Measurements from ENCODE around the gene BAHCC1. TPM values are rescaled to one million over a fixed set of nuclear protein-coding genes. Genes with fewer than 3 reads are reported as not detected.

The BAHCC1 gene
- total RNA-seq, 1 donor from 2014 or later: 9.9 TPM

- DNase-seq (ENCODE audit: missing footprints) (no peak), ATAC-seq (no peak)
- intact Hi-C loops (cut with DNase I): no loop called here
These were observed 82.9 kb downstream of the BAHCC1 start for GRCh38 chr17:81478119-81478518.

- DNase-seq (ENCODE audit: missing footprints): no peak
- ATAC-seq: no peak
These were observed 84.2 kb downstream of the BAHCC1 start for GRCh38 chr17:81479175-81480071.

GRCh38 chr17:81480140-81481072 lies 85.1 kb downstream of the BAHCC1 start:
- DNase-seq (ENCODE audit: missing footprints): no peak
- no peak for ATAC-seq

More at GRCh38 chr17:81479175-81480071, 84.2 kb downstream of the BAHCC1 start:
- intact Hi-C loops (cut with DNase I): loop anchor here (2.0 to 5.0 kb wide), 2 partner anchors 75 to 182 kb away; partner anchors contain the start of gene SLC38A10

GRCh38 chr17:81481073-81481799 lies 86.0 kb downstream of the BAHCC1 start:
- ATAC-seq: peak; percentile 80
- peak; percentile 84 for DNase-seq (ENCODE audit: missing footprints)
- intact Hi-C loops (cut with DNase I): loop anchor here (2.0 to 5.0 kb wide), 2 partner anchors 76 to 184 kb away; partner anchors contain the start of gene SLC38A10

More at GRCh38 chr17:81480140-81481072, 85.1 kb downstream of the BAHCC1 start:
- intact Hi-C loops (cut with DNase I): loop anchor here (2.0 to 5.0 kb wide), 2 partner anchors 76 to 183 kb away; partner anchors contain the start of gene SLC38A10

DNA sequence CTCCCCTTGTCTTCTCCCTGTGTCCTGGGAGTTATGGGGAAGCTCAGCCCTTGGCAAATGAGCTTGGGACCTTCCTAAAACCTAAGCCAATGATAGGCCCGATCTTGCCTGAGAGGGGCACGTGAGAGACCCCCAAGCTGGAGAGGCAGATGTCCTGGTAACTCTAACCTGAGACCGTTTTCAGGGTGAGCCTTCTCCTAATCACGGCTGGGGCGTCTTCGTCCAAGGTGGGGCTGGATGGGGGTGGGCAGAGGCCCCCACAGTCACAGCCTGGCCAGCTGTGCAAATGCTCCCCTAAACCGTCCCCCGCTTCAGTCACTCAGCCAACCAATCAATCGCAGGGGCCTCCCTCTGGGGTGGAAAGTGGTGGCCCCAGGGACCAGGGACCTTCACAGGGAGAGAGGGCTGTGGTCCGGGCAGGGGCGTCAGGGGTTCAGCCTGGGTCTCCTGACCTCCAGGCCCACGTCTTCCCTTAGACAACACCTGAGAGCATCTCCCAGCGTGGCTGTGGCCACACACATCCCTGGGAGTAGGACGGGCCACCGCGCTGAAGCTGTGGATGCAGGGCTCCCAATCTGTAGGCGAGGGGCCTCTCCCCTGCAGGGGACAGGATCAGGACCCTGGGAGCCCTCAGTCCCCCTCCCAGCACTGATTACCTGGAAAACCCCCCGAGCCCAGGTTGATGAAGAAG lies 86.7 kb downstream of the BAHCC1 start:
- no peak for ATAC-seq
- no peak for DNase-seq (ENCODE audit: missing footprints)
- intact Hi-C loops (cut with DNase I): loop anchor here (2.0 to 5.0 kb wide), 3 partner anchors 77 to 185 kb away; partner anchors contain the start of genes BAHCC1 and SLC38A10

DNA sequence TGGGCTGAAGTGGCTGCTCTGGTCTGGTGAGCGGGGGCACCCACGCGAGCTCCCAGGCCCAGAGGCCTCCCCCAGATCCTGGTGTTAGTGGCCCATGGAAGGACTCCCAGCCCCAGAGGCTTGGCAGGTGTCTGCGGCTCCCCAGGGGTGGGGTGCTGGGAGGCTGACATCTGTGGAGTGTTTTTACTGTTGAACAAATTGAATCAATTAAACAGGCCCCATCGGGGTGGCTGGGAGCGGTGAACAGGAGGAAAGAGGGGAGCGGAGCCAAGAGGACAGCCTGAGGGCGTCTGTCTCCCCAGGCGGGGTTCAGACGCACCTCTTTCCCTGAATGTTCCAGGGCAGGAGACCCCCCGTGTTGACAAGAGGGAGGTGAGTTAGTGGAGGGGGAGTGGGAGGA lies 87.4 kb downstream of the BAHCC1 start:
- DNase-seq (ENCODE audit: missing footprints) (no peak), ATAC-seq (no peak)
- intact Hi-C loops (cut with DNase I): loop anchor here (2.0 to 5.0 kb wide), 2 partner anchors 88 to 185 kb away; partner anchors contain the start of genes BAHCC1 and SLC38A10

DNA sequence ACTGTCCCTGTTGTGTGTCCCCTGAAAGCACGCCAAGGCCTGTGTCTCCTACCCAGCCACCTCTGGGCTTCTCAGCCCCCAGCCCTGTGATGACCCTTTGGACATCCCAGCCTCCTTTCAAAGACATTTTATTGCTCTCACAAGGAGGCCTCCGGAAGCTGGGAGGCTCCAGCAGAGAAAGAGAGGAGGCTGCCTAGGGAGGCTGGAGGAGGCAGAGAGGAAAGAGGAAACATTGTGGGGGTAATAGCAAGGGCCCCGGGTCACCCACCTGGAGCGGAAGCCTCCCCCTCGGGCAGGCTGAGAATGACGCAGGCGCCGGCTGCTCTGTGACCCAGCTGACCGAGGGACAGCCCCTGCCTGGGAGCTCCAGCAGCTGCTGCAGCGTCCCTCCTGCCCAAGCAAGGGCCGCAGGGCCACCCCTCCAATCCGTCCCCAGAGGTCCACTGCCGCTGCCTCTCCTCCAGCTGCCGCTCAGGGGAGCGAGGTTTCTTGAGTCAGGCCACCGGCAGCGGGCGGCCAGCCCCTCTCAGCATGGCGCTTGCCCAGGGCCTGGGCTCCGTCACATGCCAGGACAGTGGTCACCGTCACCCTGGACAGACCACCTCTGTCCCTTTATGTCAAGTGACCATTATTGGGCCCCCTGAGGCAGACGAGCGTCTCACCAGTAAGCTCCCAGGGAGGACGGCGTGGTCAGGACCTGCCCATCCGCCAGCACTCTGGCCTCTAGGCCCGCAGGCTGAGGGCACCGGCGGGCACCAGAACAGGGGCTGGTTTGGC lies 88.0 kb downstream of the BAHCC1 start:
- intact Hi-C loops (cut with DNase I): loop anchor here (2.0 to 5.0 kb wide), 2 partner anchors 88 to 186 kb away; partner anchors contain the start of genes BAHCC1 and SLC38A10
- ATAC-seq: peak; percentile 11
- DNase-seq (ENCODE audit: missing footprints): peak; percentile 81

DNA sequence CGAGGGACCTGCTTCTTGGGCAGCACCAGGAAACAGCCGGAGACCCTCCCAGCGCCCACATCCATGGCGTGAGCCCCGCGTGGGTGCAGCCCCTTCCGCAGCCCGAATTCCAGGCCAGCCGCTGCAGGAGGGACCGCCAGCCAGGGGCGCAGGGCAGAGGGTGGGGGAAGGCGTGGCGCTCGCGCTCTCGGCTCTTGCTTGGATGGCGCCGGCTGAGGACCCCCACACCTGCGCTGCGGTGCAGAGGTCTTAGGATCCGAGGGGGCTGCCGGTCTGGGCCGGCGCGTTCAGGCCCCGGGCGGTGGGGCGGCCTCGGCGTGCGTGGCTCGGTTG lies 88.6 kb downstream of the BAHCC1 start:
- ATAC-seq (no peak), DNase-seq (ENCODE audit: missing footprints) (no peak)
- intact Hi-C loops (cut with DNase I): loop anchor here (1.0 to 5.0 kb wide), 3 partner anchors 89 to 229 kb away; partner anchors contain the start of genes BAHCC1 and SLC38A10

DNA sequence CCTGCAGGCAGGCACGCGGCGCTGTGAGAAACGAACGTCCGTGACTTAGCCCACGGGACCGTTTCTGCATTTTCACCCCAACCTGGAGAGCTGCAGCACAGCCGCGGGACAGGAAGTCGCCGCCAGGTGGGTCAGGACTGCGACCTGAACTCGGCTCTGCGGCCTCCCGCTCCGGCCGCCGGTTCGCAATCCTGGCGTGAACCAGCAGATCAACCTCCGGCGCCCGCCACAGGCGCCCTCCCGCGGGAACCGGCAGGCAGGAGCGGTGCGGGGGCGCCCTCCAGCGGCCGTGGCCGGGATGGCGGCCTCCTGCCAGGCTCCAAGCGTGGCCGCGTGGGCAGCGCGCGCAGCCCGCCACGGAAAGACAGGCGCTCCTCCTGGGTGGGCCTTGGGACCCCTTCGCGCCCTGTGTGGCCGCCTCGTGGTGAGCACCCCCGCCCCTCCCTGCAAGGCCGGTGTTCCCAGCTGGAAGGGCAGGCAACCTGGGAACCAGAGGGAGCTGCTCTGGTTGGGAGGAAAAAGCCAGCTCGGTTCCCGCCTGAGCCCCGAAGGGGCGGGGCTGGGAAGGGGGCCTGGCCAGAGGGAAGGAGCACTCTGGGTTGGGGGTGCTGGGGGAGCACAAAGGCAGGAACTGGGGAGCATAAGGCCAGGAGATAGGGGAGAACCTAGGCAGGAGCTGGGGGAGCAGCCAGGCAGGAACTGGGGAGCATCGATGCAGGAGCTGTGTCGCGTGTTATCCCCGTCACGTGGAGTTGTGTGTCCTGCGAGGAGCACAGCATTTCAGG lies 89.1 kb downstream of the BAHCC1 start:
- intact Hi-C loops (cut with DNase I): loop anchor here (1.0 to 5.0 kb wide), 2 partner anchors 187 to 229 kb away; partner anchors contain the start of gene SLC38A10
- DNase-seq (ENCODE audit: missing footprints): peak; percentile 95
- peak; percentile 63 for ATAC-seq

DNA sequence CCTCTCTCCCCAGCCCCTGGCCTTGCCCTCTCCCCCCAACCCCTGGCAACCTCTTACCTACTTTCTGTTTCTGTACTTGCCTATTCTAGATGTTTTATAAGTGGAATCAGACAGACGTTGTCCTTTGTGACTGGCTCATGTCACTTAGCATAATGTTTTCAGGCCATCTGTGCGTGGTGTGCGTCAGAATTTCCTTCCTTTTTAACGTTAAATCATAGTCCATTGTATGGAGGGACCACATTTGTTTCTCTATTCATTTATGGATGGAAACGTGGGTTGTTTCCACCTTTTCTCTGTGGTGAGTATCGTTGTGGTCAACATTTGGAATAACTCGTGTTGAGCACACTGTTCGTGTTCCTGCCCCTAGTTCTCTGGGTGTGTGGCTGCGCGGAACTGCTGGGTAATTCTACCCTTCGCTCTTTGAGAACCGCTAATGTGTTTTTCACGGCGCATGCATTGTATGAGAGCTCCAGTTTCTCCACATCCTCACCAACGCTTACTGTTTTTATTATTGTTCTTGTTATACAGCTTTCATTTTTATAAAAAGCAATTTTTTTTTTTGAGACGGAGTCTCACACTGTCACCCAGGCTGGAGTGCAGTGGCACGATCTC lies 91.0 kb downstream of the BAHCC1 start:
- ATAC-seq: no peak
- intact Hi-C loops (cut with DNase I): no loop called here
- DNase-seq (ENCODE audit: missing footprints): no peak

DNA sequence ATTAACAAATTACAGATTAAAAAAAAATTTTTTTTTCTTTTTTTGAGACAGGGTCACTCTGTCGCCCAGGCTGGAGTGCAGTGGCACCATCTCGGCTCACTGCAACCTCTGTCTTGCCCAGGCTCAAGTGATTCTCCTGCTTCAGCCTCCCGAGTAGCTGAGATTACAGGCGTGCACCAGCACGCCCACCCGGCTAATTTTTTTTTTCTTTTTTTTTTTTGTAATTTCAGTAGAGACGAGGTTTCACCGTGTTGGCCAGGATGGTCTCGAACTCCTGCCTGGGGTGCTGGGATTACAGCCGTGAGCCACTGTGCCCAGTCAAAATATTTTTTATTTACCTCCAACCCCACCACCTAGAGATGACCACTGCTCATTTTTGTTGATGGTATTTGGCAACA lies 91.8 kb downstream of the BAHCC1 start:
- no peak for ATAC-seq
- intact Hi-C loops (cut with DNase I): no loop called here
- DNase-seq (ENCODE audit: missing footprints): no peak

DNA sequence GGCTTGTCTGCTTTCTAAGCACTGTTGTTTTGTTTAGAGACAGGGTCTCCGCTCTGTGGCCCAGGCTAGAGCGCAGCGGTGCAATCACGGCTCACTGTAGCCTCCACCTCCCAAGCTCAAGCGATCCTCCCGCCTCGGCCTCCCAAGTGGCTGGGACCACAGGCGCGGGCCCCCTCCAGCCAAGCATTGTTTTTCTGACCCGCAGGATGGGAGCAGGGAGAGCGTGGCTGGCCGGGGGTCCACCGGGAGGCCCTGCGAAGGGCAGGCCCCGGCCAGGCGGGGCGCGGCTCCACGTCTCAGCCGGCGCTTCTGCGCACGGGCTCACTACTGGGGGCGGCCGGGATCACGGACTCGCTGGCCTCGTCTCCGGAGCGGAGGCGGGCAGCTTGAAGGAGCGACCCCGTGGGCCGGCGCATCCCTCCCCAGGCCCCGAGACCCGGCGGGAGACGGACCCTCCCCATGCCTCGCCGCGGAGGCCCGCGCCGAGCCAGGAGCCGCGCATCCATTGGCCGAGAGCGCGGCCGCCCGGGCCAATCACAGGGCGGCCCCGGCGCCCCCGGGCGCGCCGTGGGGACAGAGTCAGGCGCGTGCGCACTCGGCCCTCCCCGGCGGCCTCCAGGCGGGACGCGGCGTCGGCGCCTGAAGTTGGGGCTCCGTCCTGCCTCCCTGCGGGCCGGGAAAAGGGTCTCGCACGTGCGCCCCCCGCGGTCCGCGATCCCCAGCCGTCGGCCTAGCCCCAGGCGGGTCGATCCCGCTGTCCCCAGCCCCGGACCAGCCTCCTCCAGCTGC lies 92.4 kb downstream of the BAHCC1 start:
- intact Hi-C loops (cut with DNase I): loop anchor here (2.0 kb wide), 1 partner anchor 141 kb away; no protein-coding TSS in a partner anchor
- ATAC-seq: peak; percentile 88
- peak; percentile 90 for DNase-seq (ENCODE audit: missing footprints)

- intact Hi-C loops (cut with DNase I): loop anchor here (2.0 kb wide), 1 partner anchor 142 kb away; no protein-coding TSS in a partner anchor
- ATAC-seq (no peak), DNase-seq (ENCODE audit: missing footprints) (no peak)
These were observed 93.1 kb downstream of the BAHCC1 start for GRCh38 chr17:81488276-81488860.
